HepG2 (cell line): Measurements from ENCODE around the gene HIF3A. TPM values are rescaled to one million over a fixed set of nuclear protein-coding genes. Genes with fewer than 3 reads are reported as not detected.

ENCODE experiments used
- ATAC-seq: fragments of 200-7000 bp; cut with Tn5 transposase; 3 replicates; pipeline ENCODE4 v1.9.1; 2020; ENCODE audit warnings: mild to moderate bottlenecking, moderate library complexity
- BruUV-seq: library from RNA; stranded (reverse); fragments of 400-500 nt; replicated peaks from 2 replicates; lab custom pipeline; 2021; lab: Mats Ljungman, UMichigan
- CTCF ChIA-PET: fragments of 300-600 bp; formaldehyde crosslinking; extraction: SDS; loops from one replicate; lab custom pipeline; 2021; ENCODE audit warnings: low total read pairs, inconsistent platforms, low intra/inter-chr PET ratio; lab: Yijun Ruan, JAX
- POLR2A ChIA-PET: fragments of 350-600 bp; sonication (Branson Sonifier 250); formaldehyde crosslinking; loops from one replicate; lab custom pipeline; 2020; ENCODE audit warnings: antibody characterized with exemption, inconsistent platforms; lab: Yijun Ruan, JAX
- DNase-seq: peaks from one replicate; pipeline ENCODE4 v3.0.0-alpha.2; 2015; ENCODE audit warnings: low spot score
- FAIRE-seq: peaks from 3 replicates; lab custom pipeline; 2011; peaks lifted over from hg19 to GRCh38; lab: Jason Lieb, UNC
- H2AFZ ChIP-seq: one replicate; pipeline ENCODE4 v1.6.1; 2011; ENCODE audit warnings: low read length, inconsistent platforms
- H3K27ac ChIP-seq: fragments of 300-600 bp; 3 replicates; pipeline ENCODE4 v1.8.0; 2011; ENCODE audit warnings: mixed run types, mild to moderate bottlenecking, mixed read lengths, low read length, inconsistent platforms; ENCODE audit not compliant: insufficient read depth; ENCODE audit errors: extremely low read length
- H3K27me3 ChIP-seq, 2 experiments: fragments of 200-600 bp in 1 of 2; 2 replicates in 1 of 2; 3 replicates in 1 of 2; pipeline versions ENCODE4 v1.6.0 to v1.8.0; 2011; ENCODE audit warnings: low read length in 2 of 2, mild to moderate bottlenecking in 2 of 2, moderate library complexity in 2 of 2, inconsistent platforms in 1 of 2; ENCODE audit not compliant: insufficient read depth in 2 of 2, control insufficient read depth in 1 of 2
- H3K36me3 ChIP-seq, 2 experiments: fragments of 200-600 bp in 1 of 2; replicated peaks in 1 of 2; 2 replicates in 1 of 2; 3 replicates in 1 of 2; pipeline versions ENCODE4 v1.5.1 to v1.8.0; 2011; ENCODE audit warnings: low read length in 2 of 2, inconsistent platforms in 1 of 2; ENCODE audit not compliant: insufficient read depth in 2 of 2, control insufficient read depth in 1 of 2
- H3K4me1 ChIP-seq: 2 replicates; pipeline ENCODE4 v1.5.1; 2012; ENCODE audit warnings: low read length, inconsistent platforms; ENCODE audit not compliant: insufficient read depth
- H3K4me2 ChIP-seq: 2 replicates; pipeline ENCODE4 v1.6.0; 2011; ENCODE audit warnings: low read depth, low read length, inconsistent platforms
- H3K4me3 ChIP-seq, 3 experiments: fragments of 200-600 bp in 1 of 3; sonication (generic), shearing (Covaris generic) in 1 of 3; replicated peaks in 1 of 3; 2 replicates each; pipeline ENCODE4 v1.5.1; 2011 to 2016; ENCODE audit warnings: low read length in 3 of 3, inconsistent platforms in 2 of 3, low read depth in 2 of 3, mild to moderate bottlenecking in 2 of 3, control low read depth in 1 of 3, mixed read lengths in 1 of 3; ENCODE audit not compliant: insufficient read depth in 1 of 3
- H3K79me2 ChIP-seq: one replicate; pipeline ENCODE4 v1.6.1; 2011; ENCODE audit warnings: low read length, inconsistent platforms; ENCODE audit not compliant: insufficient read depth
- H3K9ac ChIP-seq: 2 replicates; pipeline ENCODE4 v1.6.0; 2011; ENCODE audit warnings: mild to moderate bottlenecking, low read depth, low read length, inconsistent platforms; ENCODE audit not compliant: insufficient read depth
- H3K9me3 ChIP-seq: 2 replicates; pipeline ENCODE4 v1.5.1; 2012; ENCODE audit warnings: mild to moderate bottlenecking, low read length
- H4K20me1 ChIP-seq: 2 replicates; pipeline ENCODE4 v1.6.0; 2011; ENCODE audit warnings: inconsistent platforms, mild to moderate bottlenecking, low read length, moderate library complexity; ENCODE audit not compliant: insufficient read depth
- EEA1 ChIP-seq: sonication (generic); formaldehyde crosslinking; IDR thresholded peaks from 2 replicates; pipeline ENCODE4 v1.5.1; 2020; ENCODE audit warnings: mild to moderate bottlenecking, missing genetic modification reagents, borderline replicate concordance
- HNRNPUL1 ChIP-seq: fragments of 200-400 bp; formaldehyde crosslinking; IDR thresholded peaks from 2 replicates; pipeline ENCODE4 v1.6.1; 2017; ENCODE audit warnings: low read depth, mild to moderate bottlenecking, low read length, moderate library complexity
- HOXA5 ChIP-seq: sonication (generic); formaldehyde crosslinking; IDR thresholded peaks from 2 replicates; pipeline ENCODE4 v1.4.0; 2020; ENCODE audit warnings: missing genetic modification reagents
- NFATC3 ChIP-seq: sonication (generic); formaldehyde crosslinking; IDR thresholded peaks from 2 replicates; pipeline ENCODE4 v1.5.1; 2020; ENCODE audit warnings: mild to moderate bottlenecking, missing genetic modification reagents
- NPAS2 ChIP-seq: sonication (generic); formaldehyde crosslinking; IDR thresholded peaks from 2 replicates; pipeline ENCODE4 v1.8.0; 2022; ENCODE audit warnings: mild to moderate bottlenecking, missing genetic modification reagents, borderline replicate concordance
- SP140L ChIP-seq: sonication (generic); formaldehyde crosslinking; IDR thresholded peaks from 2 replicates; pipeline ENCODE4 v1.4.0; 2020; ENCODE audit warnings: missing genetic modification reagents, borderline replicate concordance
- ZBTB3 ChIP-seq: sonication (generic); formaldehyde crosslinking; IDR thresholded peaks from 2 replicates; pipeline ENCODE4 v1.4.0; 2020; ENCODE audit warnings: low read depth, mild to moderate bottlenecking, moderate library complexity, missing genetic modification reagents, borderline replicate concordance
- ZNF142 ChIP-seq: sonication (generic); formaldehyde crosslinking; IDR thresholded peaks from 2 replicates; pipeline ENCODE4 v1.4.0; 2020; ENCODE audit warnings: missing genetic modification reagents
- ZNF225 ChIP-seq: sonication (generic); formaldehyde crosslinking; IDR thresholded peaks from 2 replicates; pipeline ENCODE4 v1.4.0; 2020; ENCODE audit warnings: mild to moderate bottlenecking, missing genetic modification reagents
- WGBS: methylation state at CpG from one replicate; pipeline ENCODE4 v1.1.6; 2017; ENCODE audit warnings: low lambda C conversion rate; 5-methylcytosine and 5-hydroxymethylcytosine counted together
- in situ Hi-C: cut with HindIII; loops from 2 replicates; pipeline ENCODE4 v1.10.0; 2017; ENCODE audit warnings: low pct_unique_long_range_greater_than_20kb; ENCODE audit not compliant: extremely low pct_ligation_motif_present
- intact Hi-C: fragments of 100-400 bp; cut with micrococcal nuclease; formaldehyde crosslinking; loops from one replicate; pipeline ENCODE4 v1.10.0; 2022; ENCODE audit not compliant: unreplicated experiment
- polyA plus RNA-seq, 8 experiments: library from polyadenylated mRNA; depleted of rRNA in 3 of 8; stranded (reverse) in 7 of 8; unstranded in 1 of 8; fragments of >200 nt; fragmentation: Illumina TruSeq in 4 of 8; extraction: Trizol in 4 of 8; gene quantifications; 2 replicates each; pipeline versions ENCODE4 v1.2.1 to v1.2.3, GENCODE V29; 2011 to 2016; ENCODE audit warnings: low read depth in 4 of 8, missing spikeins in 1 of 8, mixed read lengths in 1 of 8; ENCODE audit not compliant: insufficient read depth in 1 of 8
- total RNA-seq, 5 experiments: library from RNA; depleted of rRNA; stranded (reverse); fragments of >200 nt; fragmentation: Illumina TruSeq; extraction: Trizol; gene quantifications; 2 replicates each; pipeline ENCODE4 v1.2.3, GENCODE V29; 2016; ENCODE audit warnings: low read depth in 1 of 5
- TF ChIP-seq, protein P1 (sequence below): sonication (generic); formaldehyde crosslinking; IDR thresholded peaks from 2 replicates; pipeline ENCODE4 v1.5.1; 2020; ENCODE audit warnings: missing genetic modification reagents, mild to moderate bottlenecking, borderline replicate concordance
- TF ChIP-seq, protein P2 (sequence below): IDR thresholded peaks from 2 replicates; pipeline ENCODE4 v1.6.1; 2016; ENCODE audit warnings: mild to moderate bottlenecking, missing biosample characterization, missing genetic modification reagents

The HIF3A gene
- total and polyA plus RNA-seq, 2 of the 13 experiments (the other 11 are each of a cell fraction or from before 2014, with no cell fraction given): 0.09 to 0.22 TPM

GRCh38 chr19:46371371-46371901, 74.6 kb downstream of the HIF3A start (continued):
- TF ChIP-seq ZNF142 (CRISPR knock-in tag) (no peak), SP140L (CRISPR knock-in tag) (no peak)

GRCh38 chr19:46372901-46373490, 76.2 kb downstream of the HIF3A start:
- Histone ChIP-seq H3K9me3 (no peaks in the 10 kb centered on the region), H3K36me3 (peaks cover 23 to 37% of the 10 kb centered on the region in 2 experiments), H3K4me2 (no peak overlapping the region), H4K20me1 (no peaks in the 10 kb centered on the region), H3K79me2 (no peaks in the 10 kb centered on the region), H3K27ac (no peak overlapping the region), H3K4me1 (no peaks in the 10 kb centered on the region), H2AFZ (no peak overlapping the region), H3K9ac (no peak overlapping the region), H3K27me3 (no peaks in the 10 kb centered on the region), H3K4me3 (no peak overlapping the region)
- in situ Hi-C loops (no loop called here), intact Hi-C loops (no loop called here)
- DNase-seq: no peak
- FAIRE-seq: no peak
- ChIA-PET CTCF (no interaction called here), POLR2A (no interaction called here)
- TF ChIP-seq, protein P1, sequence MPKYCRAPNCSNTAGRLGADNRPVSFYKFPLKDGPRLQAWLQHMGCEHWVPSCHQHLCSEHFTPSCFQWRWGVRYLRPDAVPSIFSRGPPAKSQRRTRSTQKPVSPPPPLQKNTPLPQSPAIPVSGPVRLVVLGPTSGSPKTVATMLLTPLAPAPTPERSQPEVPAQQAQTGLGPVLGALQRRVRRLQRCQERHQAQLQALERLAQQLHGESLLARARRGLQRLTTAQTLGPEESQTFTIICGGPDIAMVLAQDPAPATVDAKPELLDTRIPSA (CRISPR knock-in tag): no peak
- TF ChIP-seq, protein P2, sequence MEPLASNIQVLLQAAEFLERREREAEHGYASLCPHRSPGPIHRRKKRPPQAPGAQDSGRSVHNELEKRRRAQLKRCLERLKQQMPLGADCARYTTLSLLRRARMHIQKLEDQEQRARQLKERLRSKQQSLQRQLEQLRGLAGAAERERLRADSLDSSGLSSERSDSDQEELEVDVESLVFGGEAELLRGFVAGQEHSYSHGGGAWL (CRISPR knock-in tag): no peak
- no peak for TF ChIP-seq ZNF225 (CRISPR knock-in tag)
- no peak for TF ChIP-seq NFATC3 (CRISPR knock-in tag)
- TF ChIP-seq HNRNPUL1: no peak
- TF ChIP-seq HOXA5: no peak
- no peak for TF ChIP-seq EEA1 (CRISPR knock-in tag)
- TF ChIP-seq ZBTB3: no peak
- TF ChIP-seq NPAS2: no peak
- no peak for ATAC-seq
- WGBS: 98% methylated on average over 8 of the region's 11 CpGs
- BruUV-seq: no TSS peak
